Hepatocyte (in vitro differentiated cells): Measurements from ENCODE around the gene CA12. TPM values are rescaled to one million over a fixed set of nuclear protein-coding genes. Genes with fewer than 3 reads are reported as not detected.

Experiments used
- DNase-seq: peaks from one replicate; pipeline ENCODE4 v3.0.0-alpha.2; 2016; ENCODE audit warnings: low spot score
- H2AFZ ChIP-seq: fragments of 200-600 bp; sonication (generic); 2 replicates; pipeline ENCODE4 v1.6.0; 2016; ENCODE audit warnings: antibody characterized with exemption, mild to moderate bottlenecking
- H3K27ac ChIP-seq: fragments of 200-600 bp; sonication (generic); 2 replicates; pipeline ENCODE4 v1.5.1; 2016; ENCODE audit warnings: mild to moderate bottlenecking
- H3K27me3 ChIP-seq: fragments of 200-600 bp; sonication (generic); 2 replicates; pipeline ENCODE4 v1.6.1; 2016
- H3K36me3 ChIP-seq: fragments of 200-600 bp; sonication (generic); replicated peaks from 2 replicates; pipeline ENCODE4 v1.5.1; 2016; ENCODE audit warnings: low read depth; ENCODE audit not compliant: insufficient read depth
- H3K4me1 ChIP-seq: fragments of 200-600 bp; sonication (generic); 2 replicates; pipeline ENCODE4 v1.5.1; 2016; ENCODE audit warnings: mild to moderate bottlenecking, moderate library complexity; ENCODE audit not compliant: insufficient read depth
- H3K4me2 ChIP-seq: fragments of 200-600 bp; sonication (generic); 2 replicates; pipeline ENCODE4 v1.6.0; 2016
- H3K4me3 ChIP-seq: fragments of 200-600 bp; sonication (generic); 2 replicates; pipeline ENCODE4 v1.5.1; 2016; ENCODE audit warnings: mild to moderate bottlenecking
- H3K79me2 ChIP-seq: fragments of 200-600 bp; sonication (generic); 2 replicates; pipeline ENCODE4 v1.6.0; 2017; ENCODE audit warnings: mild to moderate bottlenecking
- H3K9me2 ChIP-seq: fragments of 200-600 bp; sonication (generic); replicated peaks from 2 replicates; pipeline ENCODE4 v1.6.0; 2017; ENCODE audit warnings: mild to moderate bottlenecking; ENCODE audit not compliant: insufficient read depth
- H3K9me3 ChIP-seq: fragments of 200-600 bp; sonication (generic); 2 replicates; pipeline ENCODE4 v1.5.1; 2016; ENCODE audit warnings: low read depth, mild to moderate bottlenecking
- H4K20me1 ChIP-seq: fragments of 200-600 bp; sonication (generic); 2 replicates; pipeline ENCODE4 v1.6.0; 2016; ENCODE audit warnings: mild to moderate bottlenecking; ENCODE audit not compliant: insufficient read depth, poor library complexity, severe bottlenecking
- EZH2 ChIP-seq: fragments of 200-600 bp; sonication (generic); IDR thresholded peaks from 2 replicates; pipeline ENCODE4 v1.6.1; 2016; ENCODE audit warnings: antibody characterized with exemption, mild to moderate bottlenecking, borderline replicate concordance
- EZH2phosphoT487 ChIP-seq: fragments of 200-600 bp; sonication (generic); IDR thresholded peaks from one replicate; pipeline ENCODE4 v1.6.1; 2018; ENCODE audit warnings: antibody characterized with exemption, mild to moderate bottlenecking, low read depth, moderate library complexity; ENCODE audit not compliant: unreplicated experiment, severe bottlenecking
- WGBS: methylation state at CpG from one replicate; pipeline ENCODE4 v1.1.6; 2016; ENCODE audit warnings: low lambda C conversion rate; ENCODE audit errors: missing lambda C conversion rate; 5-methylcytosine and 5-hydroxymethylcytosine counted together
- polyA plus RNA-seq: library from polyadenylated mRNA; unstranded; fragments of >200 nt; fragmentation: Nextera tagmentation; extraction: Ambion mirVana; gene quantifications from 2 replicates; pipeline ENCODE4 v1.2.1, GENCODE V29; 2016
- total RNA-seq: library from RNA; depleted of rRNA; stranded (reverse); fragments of >200 nt; gene quantifications from 2 replicates; pipeline ENCODE4 v1.2.3, GENCODE V29; 2014
- TF ChIP-seq, protein P1 (sequence below): fragments of 200-600 bp; sonication (generic); IDR thresholded peaks from 2 replicates; pipeline ENCODE4 v1.5.1; 2016; ENCODE audit warnings: antibody characterized with exemption, mild to moderate bottlenecking; ENCODE audit not compliant: poor library complexity

The CA12 gene
- total and polyA plus RNA-seq, 2 experiments from 2014 or later, result 13.8 to 16.6 TPM

DNA sequence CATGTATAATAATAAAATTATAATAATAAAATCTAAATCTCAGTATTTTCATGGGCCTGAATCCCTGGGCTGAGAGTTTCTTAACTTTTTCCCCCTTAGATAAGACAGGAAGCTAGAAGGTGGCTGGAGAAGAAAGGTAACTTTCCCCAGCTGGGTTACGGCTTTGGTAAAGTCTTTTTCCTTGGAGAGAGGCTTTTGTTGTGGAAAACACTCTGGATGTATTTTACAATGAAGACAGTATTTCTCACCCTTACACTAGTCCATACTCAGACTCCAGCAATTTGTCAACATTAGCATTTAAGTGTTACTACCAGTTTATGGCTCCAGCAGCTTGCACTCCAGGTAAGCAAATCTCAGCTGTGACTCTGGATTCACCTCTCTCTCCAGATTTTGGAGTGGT lies 69.4 kb downstream of the CA12 start:
- H2AFZ ChIP-seq, result no peak overlapping the region
- H3K9me2 ChIP-seq, result no peaks in the 10 kb centered on the region
- H3K4me2 ChIP-seq, result no peak overlapping the region
- H3K4me1 ChIP-seq, result no peaks in the 10 kb centered on the region
- 93% methylated on average over 1 of the region's 1 CpG for WGBS
- no peak overlapping the region for H3K4me3 ChIP-seq
- TF ChIP-seq, protein P1, sequence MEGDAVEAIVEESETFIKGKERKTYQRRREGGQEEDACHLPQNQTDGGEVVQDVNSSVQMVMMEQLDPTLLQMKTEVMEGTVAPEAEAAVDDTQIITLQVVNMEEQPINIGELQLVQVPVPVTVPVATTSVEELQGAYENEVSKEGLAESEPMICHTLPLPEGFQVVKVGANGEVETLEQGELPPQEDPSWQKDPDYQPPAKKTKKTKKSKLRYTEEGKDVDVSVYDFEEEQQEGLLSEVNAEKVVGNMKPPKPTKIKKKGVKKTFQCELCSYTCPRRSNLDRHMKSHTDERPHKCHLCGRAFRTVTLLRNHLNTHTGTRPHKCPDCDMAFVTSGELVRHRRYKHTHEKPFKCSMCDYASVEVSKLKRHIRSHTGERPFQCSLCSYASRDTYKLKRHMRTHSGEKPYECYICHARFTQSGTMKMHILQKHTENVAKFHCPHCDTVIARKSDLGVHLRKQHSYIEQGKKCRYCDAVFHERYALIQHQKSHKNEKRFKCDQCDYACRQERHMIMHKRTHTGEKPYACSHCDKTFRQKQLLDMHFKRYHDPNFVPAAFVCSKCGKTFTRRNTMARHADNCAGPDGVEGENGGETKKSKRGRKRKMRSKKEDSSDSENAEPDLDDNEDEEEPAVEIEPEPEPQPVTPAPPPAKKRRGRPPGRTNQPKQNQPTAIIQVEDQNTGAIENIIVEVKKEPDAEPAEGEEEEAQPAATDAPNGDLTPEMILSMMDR, result no peak
- no peak for DNase-seq
- no peaks in the 10 kb centered on the region for H3K79me2 ChIP-seq
- no peaks in the 10 kb centered on the region for H4K20me1 ChIP-seq
- H3K27ac ChIP-seq, result no peak overlapping the region
- no peaks in the 10 kb centered on the region for H3K9me3 ChIP-seq
- H3K36me3 ChIP-seq, result no peaks in the 10 kb centered on the region
- H3K27me3 ChIP-seq, result no peaks in the 10 kb centered on the region

DNA sequence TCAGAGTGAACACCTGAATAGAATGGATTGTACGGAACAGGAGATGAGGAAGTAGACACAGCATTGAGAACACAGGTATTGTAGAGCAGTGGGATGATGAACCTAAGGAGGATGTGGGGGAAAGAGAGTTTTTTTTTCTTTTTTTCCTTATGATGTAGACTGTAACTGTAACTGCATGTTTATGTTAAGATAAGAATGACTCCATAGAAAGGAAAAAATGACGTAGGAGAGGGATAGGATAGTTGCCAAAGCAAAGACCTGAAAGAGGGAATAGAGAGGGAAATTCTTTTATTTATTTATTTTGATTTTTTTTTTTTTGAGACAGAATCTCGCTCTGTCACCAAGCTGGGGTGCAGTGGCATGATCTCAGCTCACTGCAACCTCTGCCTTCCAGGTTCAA lies 71.0 kb downstream of the CA12 start:
- Histone ChIP-seq H3K4me3 (no peak overlapping the region), H3K4me1 (no peaks in the 10 kb centered on the region), H3K36me3 (no peaks in the 10 kb centered on the region), H3K27ac (no peak overlapping the region), H3K4me2 (no peak overlapping the region), H4K20me1 (no peaks in the 10 kb centered on the region), H3K9me3 (no peaks in the 10 kb centered on the region), H3K9me2 (no peaks in the 10 kb centered on the region), H3K27me3 (no peaks in the 10 kb centered on the region), H2AFZ (no peak overlapping the region), H3K79me2 (no peaks in the 10 kb centered on the region)
- DNase-seq, result no peak
- TF ChIP-seq EZH2phosphoT487 (no peak), EZH2 (no peak)
- TF ChIP-seq, protein P1, result no peak
- 89% methylated on average over 3 of the region's 3 CpGs for WGBS

DNA sequence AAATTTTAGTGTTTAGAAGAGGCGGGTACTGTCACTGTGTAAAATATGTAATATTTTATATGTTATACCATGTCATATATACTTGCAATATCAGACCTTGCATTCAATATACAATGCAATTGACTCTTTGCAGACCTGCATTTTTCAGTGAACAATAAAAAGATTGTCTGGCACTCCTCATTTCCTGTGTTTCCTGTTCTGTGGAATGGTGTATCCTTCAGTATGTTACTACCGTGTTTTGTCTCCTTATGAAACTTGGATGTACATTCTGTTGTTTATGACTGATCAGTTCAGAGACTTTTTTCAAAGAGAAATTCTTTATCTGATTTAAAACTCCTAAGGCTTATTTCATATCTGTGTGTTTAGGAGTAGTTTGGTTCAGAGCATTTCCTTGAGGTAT lies 72.7 kb downstream of the CA12 start:
- DNase-seq, result no peak
- H3K4me2 ChIP-seq, result no peak overlapping the region
- H3K27me3 ChIP-seq, result no peaks in the 10 kb centered on the region
- no peaks in the 10 kb centered on the region for H4K20me1 ChIP-seq
- TF ChIP-seq EZH2, result no peak
- no peak for TF ChIP-seq EZH2phosphoT487
- TF ChIP-seq, protein P1, result no peak
- H3K27ac ChIP-seq, result no peak overlapping the region
- no peaks in the 10 kb centered on the region for H3K79me2 ChIP-seq
- no peaks in the 10 kb centered on the region for H3K36me3 ChIP-seq
- no peak overlapping the region for H3K4me3 ChIP-seq
- H3K9me2 ChIP-seq, result no peaks in the 10 kb centered on the region
- H3K4me1 ChIP-seq, result no peaks in the 10 kb centered on the region
- no peaks in the 10 kb centered on the region for H3K9me3 ChIP-seq
- no peak overlapping the region for H2AFZ ChIP-seq
- WGBS, result 51% methylated on average over 2 of the region's 2 CpGs

DNA sequence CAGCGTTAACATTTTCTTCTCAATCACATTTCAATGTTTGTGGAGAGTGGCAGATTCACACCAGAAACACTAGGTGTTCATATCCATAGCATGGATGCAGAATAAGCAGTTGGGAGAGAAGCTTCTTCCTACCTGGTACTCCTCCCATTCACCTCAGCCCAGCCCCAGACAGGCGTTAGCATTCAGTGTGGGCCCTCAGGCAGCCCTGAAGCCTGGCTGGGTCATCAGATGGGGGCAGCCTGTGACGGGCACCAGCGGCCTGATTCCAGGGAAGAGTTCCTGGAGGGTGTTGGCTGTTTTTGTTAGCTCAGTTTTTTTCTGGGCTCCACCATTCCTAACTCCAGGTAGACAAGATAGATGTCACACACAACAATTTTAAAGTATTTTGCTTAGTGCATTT lies 73.2 kb downstream of the CA12 start:
- Histone ChIP-seq H3K4me1 (no peaks in the 10 kb centered on the region), H3K4me3 (no peak overlapping the region), H4K20me1 (no peaks in the 10 kb centered on the region), H3K27me3 (no peaks in the 10 kb centered on the region), H3K4me2 (no peak overlapping the region), H2AFZ (no peak overlapping the region), H3K9me3 (no peaks in the 10 kb centered on the region), H3K9me2 (no peaks in the 10 kb centered on the region), H3K36me3 (no peaks in the 10 kb centered on the region), H3K79me2 (no peaks in the 10 kb centered on the region), H3K27ac (no peak overlapping the region)
- TF ChIP-seq EZH2phosphoT487, result no peak
- TF ChIP-seq EZH2, result no peak
- TF ChIP-seq, protein P1, result no peak
- 80% methylated on average over 4 of the region's 4 CpGs for WGBS
- DNase-seq, result no peak
